OCI-LY1 (cell line): ENCODE results near the gene OS9.

Source experiments
- H2AFZ ChIP-seq: fragments of 200-600 bp; sonication (generic), shearing (Covaris generic); 2 replicates; pipeline ENCODE4 v1.6.0; 2014; ENCODE audit warnings: antibody characterized with exemption, mild to moderate bottlenecking, low read length
- H3F3A ChIP-seq: fragments of 200-600 bp; sonication (generic), shearing (Covaris generic); 2 replicates; pipeline ENCODE4 v1.6.0; 2014; ENCODE audit warnings: mild to moderate bottlenecking, antibody characterized with exemption, low read length, moderate library complexity; ENCODE audit not compliant: insufficient read depth
- H3K27ac ChIP-seq: fragments of 200-600 bp; sonication (generic); 2 replicates; pipeline ENCODE4 v1.5.1; 2014; ENCODE audit warnings: low read length, mixed run types, mild to moderate bottlenecking, low read depth; ENCODE audit not compliant: poor library complexity, severe bottlenecking
- H3K27me3 ChIP-seq: fragments of 200-600 bp; sonication (generic); 2 replicates; pipeline ENCODE4 v1.6.0; 2014; ENCODE audit warnings: antibody characterized with exemption, mild to moderate bottlenecking, low read length, moderate library complexity; ENCODE audit not compliant: insufficient read depth
- H3K36me3 ChIP-seq: fragments of 200-600 bp; sonication (generic); 2 replicates; pipeline ENCODE4 v1.6.1; 2014; ENCODE audit warnings: mild to moderate bottlenecking, antibody characterized with exemption, low read length, moderate library complexity, mixed read lengths; ENCODE audit not compliant: insufficient read depth
- H3K4me1 ChIP-seq: fragments of 200-600 bp; sonication (generic); 2 replicates; pipeline ENCODE4 v1.5.1; 2014; ENCODE audit warnings: mild to moderate bottlenecking, low read length, moderate library complexity; ENCODE audit not compliant: insufficient read depth, severe bottlenecking
- H3K4me2 ChIP-seq: fragments of 200-600 bp; sonication (generic), shearing (Covaris generic); 2 replicates; pipeline ENCODE4 v1.6.1; 2014; ENCODE audit warnings: low read length
- H3K4me3 ChIP-seq: fragments of 200-600 bp; sonication (generic); 2 replicates; pipeline ENCODE4 v1.5.1; 2014; ENCODE audit warnings: low read length, low read depth, mild to moderate bottlenecking, mixed read lengths; ENCODE audit not compliant: poor library complexity, severe bottlenecking
- H3K79me2 ChIP-seq: fragments of 200-600 bp; shearing (Covaris generic); 2 replicates; pipeline ENCODE4 v1.6.1; 2016; ENCODE audit warnings: mixed run types, low read length, mixed read lengths; ENCODE audit not compliant: insufficient read depth
- H3K9ac ChIP-seq: fragments of 200-600 bp; sonication (generic), shearing (Covaris generic); 2 replicates; pipeline ENCODE4 v1.6.1; 2014; ENCODE audit warnings: mild to moderate bottlenecking, low read length, mixed read lengths
- H3K9me2 ChIP-seq: fragments of 200-600 bp; sonication (generic), shearing (Covaris generic); 2 replicates; pipeline ENCODE4 v1.6.1; 2014; ENCODE audit warnings: low read depth, mild to moderate bottlenecking, low read length, mixed read lengths
- H3K9me3 ChIP-seq: fragments of 200-600 bp; shearing (Covaris generic); 2 replicates; pipeline ENCODE4 v1.6.1; 2014; ENCODE audit warnings: low read length, mixed read lengths
- H4K20me1 ChIP-seq: fragments of 200-600 bp; sonication (generic), shearing (Covaris generic); 2 replicates; pipeline ENCODE4 v1.6.0; 2016; ENCODE audit warnings: mild to moderate bottlenecking, low read length; ENCODE audit not compliant: insufficient read depth
- EZH2 ChIP-seq: fragments of 200-600 bp; sonication (generic), shearing (Covaris generic); IDR thresholded peaks from 2 replicates; pipeline ENCODE4 v1.8.0; 2017; ENCODE audit warnings: borderline replicate concordance, mixed run types, mild to moderate bottlenecking, antibody characterized with exemption, low read length, moderate library complexity, mixed read lengths
- TF ChIP-seq, protein P1 (sequence below): fragments of 200-600 bp; sonication (generic), shearing (Covaris generic); IDR thresholded peaks from 2 replicates; pipeline ENCODE4 v1.5.1; 2017; ENCODE audit warnings: mild to moderate bottlenecking, antibody characterized with exemption, low read length, moderate library complexity, mixed read lengths

OS9 gene

DNA sequence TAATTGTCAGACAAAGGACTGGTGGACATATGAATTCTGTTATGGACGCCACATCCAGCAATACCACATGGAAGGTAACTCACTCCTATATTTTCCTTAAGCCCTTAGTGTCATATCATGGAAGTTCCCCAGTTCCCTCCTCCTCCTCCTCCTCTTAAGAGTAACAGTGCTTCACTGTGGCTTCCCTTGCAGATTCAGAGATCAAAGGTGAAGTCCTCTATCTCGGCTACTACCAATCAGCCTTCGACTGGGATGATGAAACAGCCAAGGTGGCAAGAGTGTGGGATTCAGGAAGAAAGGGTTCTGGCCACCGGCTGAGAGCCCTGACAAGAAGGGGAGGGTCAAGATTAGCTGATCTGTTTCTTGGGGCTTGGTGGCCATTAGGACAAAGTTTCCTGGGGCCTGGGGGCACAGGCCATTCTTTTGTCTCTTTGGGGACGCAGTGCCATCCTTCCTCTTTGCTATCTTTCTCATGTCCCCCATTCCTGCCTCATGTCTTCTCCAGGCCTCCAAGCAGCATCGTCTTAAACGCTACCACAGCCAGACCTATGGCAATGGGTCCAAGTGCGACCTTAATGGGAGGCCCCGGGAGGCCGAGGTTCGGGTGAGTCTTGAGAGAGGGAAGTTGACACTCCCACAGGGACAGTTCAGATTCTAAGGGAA lies 2.0 kb downstream of the OS9 start:
- Histone ChIP-seq H3F3A (no peaks in the 10 kb centered on the region), H3K9me3 (peaks cover 3% of the 10 kb centered on the region; the same call in 1 of the 2 replicates), H3K4me3 (no peak overlapping the region), H3K4me2 (no peak overlapping the region), H3K9ac (no peak overlapping the region), H3K79me2 (0 out of 2 replicates have a peak, but pooled peaks cover 7% of the 10 kb centered on the region), H2AFZ (no peak overlapping the region), H4K20me1 (no peaks in the 10 kb centered on the region), H3K36me3 (peaks cover 37% of the 10 kb centered on the region), H3K4me1 (peaks cover 16% of the 10 kb centered on the region), H3K27ac (no peak overlapping the region), H3K27me3 (no peaks in the 10 kb centered on the region), H3K9me2 (no peaks in the 10 kb centered on the region)
- TF ChIP-seq, protein P1, sequence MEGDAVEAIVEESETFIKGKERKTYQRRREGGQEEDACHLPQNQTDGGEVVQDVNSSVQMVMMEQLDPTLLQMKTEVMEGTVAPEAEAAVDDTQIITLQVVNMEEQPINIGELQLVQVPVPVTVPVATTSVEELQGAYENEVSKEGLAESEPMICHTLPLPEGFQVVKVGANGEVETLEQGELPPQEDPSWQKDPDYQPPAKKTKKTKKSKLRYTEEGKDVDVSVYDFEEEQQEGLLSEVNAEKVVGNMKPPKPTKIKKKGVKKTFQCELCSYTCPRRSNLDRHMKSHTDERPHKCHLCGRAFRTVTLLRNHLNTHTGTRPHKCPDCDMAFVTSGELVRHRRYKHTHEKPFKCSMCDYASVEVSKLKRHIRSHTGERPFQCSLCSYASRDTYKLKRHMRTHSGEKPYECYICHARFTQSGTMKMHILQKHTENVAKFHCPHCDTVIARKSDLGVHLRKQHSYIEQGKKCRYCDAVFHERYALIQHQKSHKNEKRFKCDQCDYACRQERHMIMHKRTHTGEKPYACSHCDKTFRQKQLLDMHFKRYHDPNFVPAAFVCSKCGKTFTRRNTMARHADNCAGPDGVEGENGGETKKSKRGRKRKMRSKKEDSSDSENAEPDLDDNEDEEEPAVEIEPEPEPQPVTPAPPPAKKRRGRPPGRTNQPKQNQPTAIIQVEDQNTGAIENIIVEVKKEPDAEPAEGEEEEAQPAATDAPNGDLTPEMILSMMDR: no peak
- no peak for TF ChIP-seq EZH2

DNA sequence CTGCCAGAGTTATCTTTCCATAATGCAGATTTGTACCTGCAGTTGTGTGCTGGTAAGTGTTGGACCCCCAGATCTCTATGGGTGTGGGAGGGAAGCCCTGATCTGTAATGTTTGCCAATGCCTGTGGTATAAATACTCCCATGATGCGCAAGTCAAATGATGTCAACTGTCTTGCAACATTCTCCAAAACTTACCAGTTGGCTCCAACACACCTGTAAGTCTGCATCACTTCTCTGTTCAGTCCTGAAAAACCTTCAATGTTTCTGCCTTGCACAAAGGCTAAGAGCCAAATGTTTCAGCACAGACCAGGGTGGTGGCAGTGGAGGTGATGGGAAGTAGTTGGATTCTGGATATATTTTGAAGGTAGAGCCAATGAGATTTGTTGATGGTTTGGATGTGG lies 3.1 kb downstream of the OS9 start:
- 0 out of 2 replicates have a peak, but pooled peaks cover under 1% of the 10 kb centered on the region for H3K9me3 ChIP-seq
- H3K9me2 ChIP-seq: no peaks in the 10 kb centered on the region
- no peaks in the 10 kb centered on the region for H3K27me3 ChIP-seq
- no peak overlapping the region for H3K4me2 ChIP-seq
- H3K4me1 ChIP-seq: peaks cover 16% of the 10 kb centered on the region
- H3K79me2 ChIP-seq: 0 out of 2 replicates have a peak, but pooled peaks cover 7% of the 10 kb centered on the region
- H3K4me3 ChIP-seq: no peak overlapping the region
- TF ChIP-seq EZH2: no peak
- TF ChIP-seq, protein P1: no peak
- no peak overlapping the region for H3K27ac ChIP-seq
- H4K20me1 ChIP-seq: no peaks in the 10 kb centered on the region
- H2AFZ ChIP-seq: no peak overlapping the region
- H3F3A ChIP-seq: no peaks in the 10 kb centered on the region
- no peak overlapping the region for H3K9ac ChIP-seq
- H3K36me3 ChIP-seq: peaks cover 46% of the 10 kb centered on the region

DNA sequence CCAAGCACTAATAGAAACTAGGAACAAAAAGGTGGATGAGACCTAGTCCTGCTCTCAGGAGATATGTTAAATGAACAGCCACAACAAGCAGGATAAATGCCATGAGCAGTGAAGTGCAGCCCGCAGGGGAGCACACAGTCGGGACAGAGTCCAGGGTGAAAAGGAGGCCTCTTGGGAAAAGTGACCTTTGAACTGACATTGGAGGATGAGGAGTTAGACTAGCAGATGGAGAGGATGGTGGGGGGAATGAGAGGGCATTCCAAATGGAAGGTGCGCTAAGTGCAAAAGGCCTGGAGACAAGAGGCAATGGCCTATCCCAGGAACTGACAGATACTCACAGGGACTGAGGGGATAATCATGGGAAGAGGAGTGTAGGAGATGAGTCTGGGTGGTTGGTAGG lies 4.5 kb downstream of the OS9 start:
- Histone ChIP-seq H3K4me1 (peaks cover 11% of the 10 kb centered on the region), H2AFZ (no peak overlapping the region), H3K9ac (no peak overlapping the region), H3K4me3 (no peak overlapping the region), H3K79me2 (0 out of 2 replicates have a peak, but pooled peaks cover 7% of the 10 kb centered on the region), H3K27me3 (no peaks in the 10 kb centered on the region), H3K27ac (no peak overlapping the region), H3K4me2 (no peak overlapping the region), H3K9me2 (no peaks in the 10 kb centered on the region), H4K20me1 (no peaks in the 10 kb centered on the region), H3K9me3 (peaks cover 9% of the 10 kb centered on the region; the same call in 1 of the 2 replicates), H3K36me3 (peaks cover 59% of the 10 kb centered on the region), H3F3A (no peaks in the 10 kb centered on the region)
- TF ChIP-seq, protein P1: no peak
- no peak for TF ChIP-seq EZH2
